ENCODE data around the gene SETD1B.

- TF ChIP-seq CTCF (IDR thresholded peaks at IDR 0.05) (no peak), POLR2A (IDR thresholded peaks at IDR 0.05) (no peak)
Observed at GRCh38 chr12:121830588-121831265, 26.9 kb downstream of the SETD1B start.

All from adrenal gland (tissue), 5 donors.